HG03354 (cell line): ENCODE measurements around the gene PLBD1.
A peak's percentile ranks its signal among the peaks of the same experiment; 100 is the strongest.

Experiments
- ATAC-seq: cut with Tn5 transposase; IDR thresholded peaks from one replicate; pipeline ENCODE4 v1.9.1; 2021; ENCODE audit warnings: mild to moderate bottlenecking; ENCODE audit not compliant: unreplicated experiment, poor library complexity, severe bottlenecking

The PLBD1 gene

DNA sequence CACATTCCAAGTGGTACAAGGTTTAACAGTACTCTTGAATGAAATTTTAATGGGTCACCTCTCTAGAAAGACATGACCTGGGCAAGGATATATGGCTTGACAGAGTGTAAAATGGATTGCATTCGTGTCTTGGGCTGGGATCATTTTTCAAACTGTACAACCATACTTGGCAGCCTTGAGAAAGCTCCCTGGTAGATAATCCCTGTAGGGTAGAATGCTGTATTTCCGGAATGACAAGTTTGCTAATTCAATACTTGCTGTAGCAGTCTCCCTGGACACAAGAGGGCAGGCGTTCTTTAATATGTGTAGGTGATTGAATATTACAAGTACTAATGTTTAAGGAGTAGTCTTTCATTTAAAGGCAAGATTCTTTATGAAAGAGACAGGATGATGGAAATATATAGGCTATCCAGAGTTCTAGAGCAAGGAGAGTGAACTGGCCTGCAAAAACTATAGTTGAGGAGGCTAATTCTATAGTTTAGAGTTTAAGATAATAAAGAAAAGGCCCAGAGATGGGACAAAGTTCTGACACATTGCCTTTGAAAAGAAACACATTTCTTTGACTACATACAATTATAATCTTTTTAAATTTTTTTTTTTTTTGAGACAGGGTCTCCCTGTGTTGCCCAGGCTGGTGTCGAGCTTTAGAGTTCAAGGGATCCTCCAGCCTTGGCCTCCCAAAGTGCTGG lies 53.4 kb downstream of the PLBD1 start:
- ATAC-seq = peak; percentile 71

DNA sequence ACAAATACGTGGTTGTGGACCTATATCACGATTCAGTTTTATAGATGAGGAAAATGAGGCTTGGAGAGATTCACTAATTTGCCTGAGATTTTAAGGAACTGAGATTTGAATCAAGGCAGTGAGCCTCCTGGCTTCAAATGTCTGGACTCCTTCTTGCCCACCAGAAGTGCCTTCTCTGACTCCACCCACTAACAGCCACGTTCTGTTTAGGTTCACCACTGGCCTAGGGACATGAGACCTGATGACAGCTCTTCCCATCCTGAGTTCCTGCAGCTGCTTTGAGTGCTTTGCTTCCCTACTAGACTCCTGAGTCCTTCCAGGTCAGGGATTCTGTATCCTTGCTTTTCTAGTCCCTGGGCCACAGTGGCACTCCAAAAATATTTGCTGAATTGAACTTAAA lies 57.1 kb downstream of the PLBD1 start:
- no peak for ATAC-seq

DNA sequence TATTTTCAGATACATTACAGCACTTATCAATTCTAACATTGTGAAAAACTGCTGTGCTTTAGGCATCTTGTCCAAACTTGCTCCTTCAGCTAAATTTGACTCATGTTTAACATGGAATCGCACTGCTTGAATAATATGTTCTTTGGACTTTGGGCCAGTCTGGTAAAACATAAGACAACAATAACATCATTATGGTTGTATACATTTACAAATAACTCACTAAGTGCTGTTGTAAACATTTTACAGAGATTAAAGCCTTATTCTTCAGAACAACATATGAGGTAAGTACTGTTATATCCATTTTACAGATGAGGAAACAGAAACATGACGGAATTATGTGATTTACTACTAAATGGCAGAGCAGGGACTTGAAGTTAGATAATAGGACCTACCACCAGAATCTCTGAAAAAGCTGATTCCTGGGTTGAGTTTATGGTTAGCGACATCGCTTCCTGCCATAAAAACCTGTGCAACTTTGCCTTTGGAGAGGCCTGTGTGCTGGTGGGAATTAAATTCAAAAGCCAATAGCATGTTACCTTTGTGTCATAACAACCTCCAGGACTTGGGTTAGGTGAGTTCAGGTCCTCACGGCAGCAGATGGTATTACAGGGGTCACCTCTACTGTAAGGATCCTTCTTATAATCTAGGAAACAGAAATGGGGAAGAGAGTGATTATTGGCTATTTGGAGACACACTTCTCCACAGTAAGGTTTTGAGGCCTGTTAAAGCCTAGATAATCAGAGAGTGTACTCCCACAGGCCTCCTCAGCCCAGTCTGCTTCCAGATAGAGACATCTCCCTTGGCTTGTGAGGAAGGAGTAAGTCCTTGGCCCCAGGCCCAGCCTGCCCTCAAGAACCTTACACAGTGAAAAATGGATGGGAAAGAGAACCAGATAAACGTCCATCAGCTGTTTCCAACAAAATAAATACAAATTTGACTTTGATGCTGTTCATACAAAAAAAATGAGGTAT lies 61.8 kb downstream of the PLBD1 start:
- ATAC-seq = no peak

DNA sequence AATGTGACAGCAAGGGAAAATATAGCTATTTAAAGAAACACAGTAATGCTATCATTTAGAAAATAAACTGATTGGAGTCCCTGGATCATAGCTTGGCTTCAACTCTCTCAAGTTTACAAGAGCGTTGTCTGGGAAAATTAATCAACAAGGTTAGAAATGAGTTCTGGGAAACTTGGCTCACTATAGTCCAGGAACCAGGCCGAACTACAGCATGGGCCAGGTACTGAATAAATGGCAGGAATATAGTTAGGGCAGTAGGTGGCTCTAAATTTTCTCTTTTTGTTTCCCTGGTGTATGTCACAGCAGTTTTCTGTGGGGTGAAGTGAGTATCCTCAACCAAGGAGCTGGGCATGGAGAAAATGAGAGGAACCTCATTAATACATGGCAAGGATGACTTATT lies 72.4 kb downstream of the PLBD1 start:
- ATAC-seq = no peak

DNA sequence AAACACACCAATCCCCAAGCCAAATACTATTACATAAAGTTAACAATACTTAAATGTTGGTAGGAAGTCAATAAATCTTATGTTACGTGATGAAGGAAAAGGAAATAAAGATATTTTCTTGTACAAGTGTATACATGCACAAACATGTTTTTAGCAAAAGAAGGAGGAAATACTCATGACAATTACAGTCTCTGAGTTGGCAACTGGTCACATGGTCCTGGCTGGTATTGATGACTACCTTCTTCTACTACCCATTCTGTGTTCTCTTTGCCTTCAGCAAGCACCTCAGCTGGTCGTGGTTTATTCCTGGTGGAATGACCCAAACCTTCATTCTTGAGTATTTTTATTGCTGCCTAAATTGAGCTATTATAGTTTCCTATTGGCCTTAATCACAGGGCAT lies 84.8 kb downstream of the PLBD1 start:
- no peak for ATAC-seq

DNA sequence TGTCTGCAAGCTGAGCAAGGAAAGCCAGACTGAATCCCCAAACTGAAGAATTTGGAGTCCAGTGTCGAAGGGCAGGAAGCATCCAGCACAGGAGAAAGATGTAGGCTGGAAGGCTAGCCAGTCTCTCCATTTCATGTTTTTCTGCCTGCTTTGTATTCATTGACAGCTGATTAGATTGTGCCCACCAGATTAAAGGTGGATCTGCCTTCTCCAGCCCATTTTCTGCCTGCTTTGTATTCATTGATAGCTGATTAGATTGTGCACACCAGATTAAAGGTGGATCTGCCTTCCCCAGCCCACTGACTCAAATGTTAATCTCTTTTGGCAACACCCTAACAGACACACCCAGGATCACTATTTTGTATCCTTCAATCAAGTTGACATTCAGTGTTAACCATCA lies 85.3 kb downstream of the PLBD1 start:
- ATAC-seq = no peak

DNA sequence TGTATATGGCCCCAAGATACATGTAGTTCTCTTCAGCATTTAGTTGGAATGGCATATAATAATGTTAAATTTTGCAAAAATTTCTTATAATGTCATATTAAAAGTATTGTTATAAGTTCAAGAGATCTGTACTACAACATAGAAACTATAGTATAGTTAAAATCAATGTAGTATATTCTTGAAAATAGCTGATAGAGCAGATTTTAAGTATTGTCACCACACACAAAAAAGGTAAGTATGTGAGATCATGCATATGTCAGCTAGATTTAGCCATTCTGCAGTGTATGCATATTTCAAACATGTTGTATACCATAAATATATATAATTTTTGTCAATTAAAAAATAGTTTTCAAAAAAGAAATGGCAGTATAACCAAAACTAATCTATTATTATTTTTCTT lies 86.5 kb downstream of the PLBD1 start:
- no peak for ATAC-seq

DNA sequence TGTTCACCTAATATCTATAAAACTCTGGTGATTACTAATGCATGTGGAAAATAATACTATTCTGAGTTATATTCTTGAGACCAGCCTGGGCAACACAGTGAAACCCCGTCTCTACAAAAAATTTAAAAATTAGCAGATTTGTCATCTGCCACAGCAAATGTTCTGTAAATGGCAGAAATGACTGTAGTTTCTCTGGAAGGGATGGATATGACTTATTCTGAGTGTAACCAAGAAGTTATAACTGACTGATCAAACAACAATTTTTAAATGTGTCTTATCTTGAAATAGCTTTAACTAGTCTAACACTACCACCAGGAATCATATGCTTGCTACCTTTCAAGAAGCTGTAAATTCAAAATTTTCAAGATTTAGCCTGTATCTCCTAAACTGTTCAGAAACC lies 88.7 kb downstream of the PLBD1 start:
- no peak for ATAC-seq

DNA sequence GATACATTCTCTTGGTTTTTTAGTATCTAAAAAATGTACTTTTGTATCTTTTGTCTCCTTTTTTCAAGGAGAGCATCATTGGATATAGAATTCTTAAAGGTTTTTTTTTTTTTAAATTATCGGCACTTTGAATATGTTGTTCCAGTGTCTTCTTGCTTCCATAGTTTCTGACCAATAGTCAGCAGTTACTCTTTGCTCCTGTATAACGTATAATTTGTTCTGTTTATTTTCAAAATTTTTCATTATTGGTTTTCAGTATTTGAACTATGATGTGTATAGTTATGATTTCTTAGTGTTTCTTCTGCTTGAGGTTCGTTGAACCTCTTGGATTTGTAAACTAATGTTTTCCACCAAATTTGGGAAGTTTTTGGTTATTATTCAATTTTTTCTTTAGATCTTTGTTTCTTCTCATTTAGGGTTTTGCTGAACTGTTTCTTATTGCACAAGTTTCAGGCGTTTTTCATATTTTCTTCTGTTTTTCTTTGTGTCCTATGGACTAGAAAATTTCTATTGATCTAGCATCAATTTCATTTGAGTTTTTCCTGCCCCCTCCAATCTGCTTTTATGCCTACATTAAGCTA lies 93.9 kb downstream of the PLBD1 start:
- no peak for ATAC-seq

DNA sequence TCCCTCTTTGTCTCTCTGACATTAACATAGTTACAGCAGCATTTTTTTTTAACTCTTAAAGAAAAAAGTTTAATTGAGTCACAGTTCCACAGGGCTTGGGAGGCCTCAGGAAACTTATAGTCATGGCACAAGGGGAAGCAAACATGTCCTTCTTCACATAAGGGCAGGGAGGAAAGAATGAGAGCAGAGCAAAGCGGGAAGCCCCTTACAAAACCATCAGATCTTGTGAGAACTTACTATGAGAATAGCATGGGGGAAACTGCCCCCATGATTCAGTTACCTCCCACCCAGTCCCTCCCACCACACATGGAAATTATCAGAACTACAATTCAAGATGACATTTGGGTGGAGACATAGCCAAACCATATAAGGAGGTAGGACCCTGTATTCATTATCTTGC lies 96.2 kb downstream of the PLBD1 start:
- ATAC-seq = no peak

DNA sequence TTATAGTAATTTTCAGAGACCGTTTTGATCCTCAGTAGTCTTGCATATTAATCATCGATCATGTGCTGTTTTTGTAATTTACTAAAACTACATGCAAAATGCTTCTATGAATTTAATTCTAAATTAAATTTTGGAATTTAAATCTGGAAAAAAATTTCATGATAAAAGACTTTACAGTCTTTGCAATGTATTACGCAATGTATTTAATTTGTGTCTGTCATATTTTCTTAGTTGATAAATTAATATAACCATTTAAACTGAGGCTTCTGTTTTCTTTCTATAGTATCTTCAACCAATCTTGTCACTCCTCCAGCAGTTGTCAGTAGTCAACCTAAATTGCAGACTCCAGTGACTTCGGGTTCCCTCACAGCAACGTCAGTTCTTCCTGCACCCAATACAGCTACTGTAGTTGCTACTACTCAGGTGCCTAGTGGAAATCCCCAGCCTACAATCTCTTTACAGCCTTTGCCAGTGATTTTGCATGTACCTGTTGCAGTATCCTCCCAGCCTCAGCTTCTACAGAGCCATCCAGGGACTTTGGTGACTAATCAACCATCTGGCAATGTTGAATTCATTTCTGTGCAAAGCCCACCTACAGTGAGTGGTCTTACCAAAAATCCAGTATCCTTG lies 107.4 kb downstream of the PLBD1 start:
- no peak for ATAC-seq

DNA sequence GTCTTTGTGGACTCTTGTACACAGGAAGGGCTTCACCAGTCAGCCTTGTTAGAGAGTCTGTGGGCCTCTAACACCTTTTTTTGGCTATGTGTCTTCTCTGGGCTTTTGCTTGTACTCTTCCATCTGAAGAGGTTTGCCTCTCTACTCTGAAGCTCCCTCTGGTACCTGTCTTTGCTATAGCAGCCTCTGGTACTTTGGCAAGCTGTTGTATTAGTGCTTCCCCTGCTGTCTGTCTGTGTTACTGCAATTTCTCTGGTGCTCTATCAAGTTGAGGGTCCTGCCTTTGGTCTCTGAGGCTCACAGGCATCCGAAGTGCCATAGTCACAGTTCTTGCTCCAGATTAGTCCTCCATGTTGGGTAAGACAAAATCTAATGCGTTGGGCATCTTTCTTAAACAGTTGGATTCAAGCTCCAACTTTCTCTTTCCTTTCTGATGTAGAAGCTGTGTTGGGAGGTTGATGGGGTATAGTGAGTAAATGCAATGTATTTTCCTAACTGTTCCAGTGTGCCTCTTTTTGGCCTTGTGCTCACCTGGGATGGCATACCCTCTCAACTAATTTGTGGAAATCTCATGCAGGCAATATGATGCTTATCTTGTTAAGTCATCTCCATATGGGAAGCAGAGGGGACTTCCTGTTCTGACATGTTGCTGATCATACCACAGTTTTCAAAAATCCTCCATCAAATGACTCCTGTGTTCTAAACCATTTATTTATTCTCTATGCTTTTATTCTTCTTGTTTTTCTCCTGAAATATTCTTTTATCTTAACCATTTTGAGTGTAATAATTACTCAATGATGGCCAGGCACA lies 113.4 kb downstream of the PLBD1 start:
- peak; percentile 82 for ATAC-seq
